ENCODE results near the gene DKKL1.
"Not testable (repeated sequence)": the region's sequence is repeated elsewhere in the genome, so short reads cannot be mapped to it uniquely, and the experiment has no call there.

The DKKL1 gene

DNA sequence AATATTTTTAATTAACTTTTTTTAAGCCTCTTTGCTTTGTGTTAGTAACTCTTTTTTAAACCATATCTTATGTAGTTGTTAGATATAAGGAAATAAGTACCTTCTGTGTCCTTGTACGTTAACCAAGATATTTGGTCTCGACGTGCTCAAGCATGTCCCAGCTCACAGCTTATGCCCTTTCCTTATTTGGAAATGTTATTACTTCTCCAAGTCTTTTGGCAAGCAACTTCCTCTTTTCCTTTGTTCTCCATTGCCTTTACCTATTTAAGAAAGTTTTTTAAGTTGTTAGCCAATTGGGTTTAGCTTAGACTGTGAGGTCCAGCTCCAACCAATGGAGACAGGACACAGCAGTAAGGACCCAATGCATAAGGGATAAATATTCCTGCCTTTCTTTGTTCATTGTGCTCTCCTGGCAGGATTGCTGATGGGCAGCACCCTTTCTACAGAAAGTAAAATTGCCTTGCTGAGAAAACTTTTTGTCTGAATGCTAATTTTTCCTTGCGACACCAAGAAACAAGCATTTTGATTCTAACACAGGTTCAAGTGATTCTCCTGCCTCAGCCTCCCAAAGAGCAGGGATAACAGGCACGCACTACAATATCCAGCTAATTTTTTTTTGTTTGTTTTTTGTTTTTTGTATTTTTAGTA is 5.2 kb downstream of the DKKL1 start:
- TF ChIP-seq ZNF274 (IDR thresholded peaks at IDR 0.05; ENCODE audit: low read depth, low read length): no peak
- TF ChIP-seq YY1 (IDR thresholded peaks at IDR 0.05; ENCODE audit: insufficient read depth, insufficient read length): no peak
- no peak for TF ChIP-seq SUZ12 (IDR thresholded peaks at IDR 0.05; ENCODE audit: extremely low read depth, insufficient read depth, insufficient read length)
- no peaks in the 10 kb centered on the region for H3K27me3 ChIP-seq (ENCODE audit: insufficient read depth, insufficient read length)
- peaks cover 4% of the 10 kb centered on the region for H3K4me1 ChIP-seq (ENCODE audit: insufficient read depth, insufficient read length)
- no peak overlapping the region for H3K9ac ChIP-seq (ENCODE audit: insufficient read length, low read depth)
- peaks cover 30% of the 10 kb centered on the region for H3K9me3 ChIP-seq (ENCODE audit: insufficient read depth, low read length)
- H3K36me3 ChIP-seq (ENCODE audit: insufficient read depth, insufficient read length, low read length): no peaks in the 10 kb centered on the region
- DNase-seq (ENCODE audit: low read depth, low spot score): no peak
- no peak overlapping the region for H3K4me3 ChIP-seq (ENCODE audit: insufficient read length, low read depth)

GRCh38 chr19:49371184-49371583 is 7.5 kb downstream of the DKKL1 start:
- H3K9me3 ChIP-seq (ENCODE audit: insufficient read depth, low read length): peaks cover 30% of the 10 kb centered on the region
- no peak overlapping the region for H3K4me3 ChIP-seq (ENCODE audit: insufficient read length, low read depth)
- H3K27me3 ChIP-seq (ENCODE audit: insufficient read depth, insufficient read length): no peaks in the 10 kb centered on the region
- H3K4me1 ChIP-seq (ENCODE audit: insufficient read depth, insufficient read length): no peaks in the 10 kb centered on the region
- no peak overlapping the region for H3K9ac ChIP-seq (ENCODE audit: insufficient read length, low read depth)
- TF ChIP-seq ZNF274 (IDR thresholded peaks at IDR 0.05; ENCODE audit: low read depth, low read length) (no peak), YY1 (IDR thresholded peaks at IDR 0.05; ENCODE audit: insufficient read depth, insufficient read length) (no peak), SUZ12 (IDR thresholded peaks at IDR 0.05; ENCODE audit: extremely low read depth, insufficient read depth, insufficient read length) (no peak)
- DNase-seq (ENCODE audit: low read depth, low spot score): no peak
- H3K36me3 ChIP-seq (ENCODE audit: insufficient read depth, insufficient read length, low read length): no peaks in the 10 kb centered on the region

DNA sequence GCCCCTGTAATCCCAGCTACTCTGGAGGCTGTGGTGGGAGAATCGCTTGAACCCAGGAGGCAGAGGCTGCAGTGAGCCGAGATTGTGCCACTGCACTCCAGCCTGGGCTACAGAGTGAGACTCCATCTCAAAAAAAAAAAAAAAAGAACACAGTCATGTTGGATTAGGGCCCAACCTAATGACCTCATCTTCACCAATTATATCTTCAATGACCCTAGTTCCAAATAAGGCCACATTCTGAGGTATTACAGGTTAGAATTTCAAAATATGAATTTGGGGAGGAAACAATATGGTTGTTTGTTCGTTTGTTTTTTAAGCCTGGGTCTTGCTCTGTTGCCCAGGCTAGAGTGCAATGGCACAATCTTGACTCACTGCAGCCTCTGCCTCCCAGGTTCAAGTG is 9.5 kb downstream of the DKKL1 start:
- not testable (repeated sequence) for H3K4me3 ChIP-seq (ENCODE audit: insufficient read length, low read depth); H3K9ac ChIP-seq (ENCODE audit: insufficient read length, low read depth); H3K27me3 ChIP-seq (ENCODE audit: insufficient read depth, insufficient read length); DNase-seq (ENCODE audit: low read depth, low spot score); H3K36me3 ChIP-seq (ENCODE audit: insufficient read depth, insufficient read length, low read length); H3K4me1 ChIP-seq (ENCODE audit: insufficient read depth, insufficient read length)
- peaks cover 24% of the 10 kb centered on the region for H3K9me3 ChIP-seq (ENCODE audit: insufficient read depth, low read length)

- Histone ChIP-seq H3K4me3 (ENCODE audit: insufficient read length, low read depth) (no peak overlapping the region), H3K4me1 (ENCODE audit: insufficient read depth, insufficient read length) (no peaks in the 10 kb centered on the region), H3K9ac (ENCODE audit: insufficient read length, low read depth) (no peak overlapping the region), H3K27me3 (ENCODE audit: insufficient read depth, insufficient read length) (no peaks in the 10 kb centered on the region), H3K36me3 (ENCODE audit: insufficient read depth, insufficient read length, low read length) (no peaks in the 10 kb centered on the region), H3K9me3 (ENCODE audit: insufficient read depth, low read length) (peaks cover 7% of the 10 kb centered on the region; the same call in 1 of the 2 replicates)
- no peak for DNase-seq (ENCODE audit: low read depth, low spot score)
- no peak for TF ChIP-seq YY1 (IDR thresholded peaks at IDR 0.05; ENCODE audit: insufficient read depth, insufficient read length)
- no peak for TF ChIP-seq SUZ12 (IDR thresholded peaks at IDR 0.05; ENCODE audit: extremely low read depth, insufficient read depth, insufficient read length)
- no peak for TF ChIP-seq ZNF274 (IDR thresholded peaks at IDR 0.05; ENCODE audit: low read depth, low read length)
Observed at GRCh38 chr19:49374665-49375434, 11.2 kb downstream of the DKKL1 start.

DNA sequence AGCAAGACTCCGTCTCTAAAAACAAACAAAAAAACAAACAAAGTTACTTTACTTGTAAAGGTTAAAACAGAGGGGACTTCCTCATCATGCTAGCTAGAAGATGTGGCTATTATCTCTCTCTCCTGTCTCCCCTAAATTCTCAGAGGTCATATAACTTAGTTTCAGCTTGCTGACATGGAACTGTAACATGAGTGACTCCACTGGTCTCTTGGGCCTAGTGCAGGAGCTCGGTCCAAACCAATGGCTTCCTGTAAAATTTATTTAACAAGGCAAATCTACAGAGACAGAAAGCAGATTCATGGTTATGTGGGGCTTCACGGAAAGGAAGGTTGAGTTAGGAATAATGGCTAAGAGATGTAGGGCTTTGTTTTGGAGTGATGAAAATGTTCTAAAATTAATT is 14.8 kb downstream of the DKKL1 start:
- H3K36me3 ChIP-seq (ENCODE audit: insufficient read depth, insufficient read length, low read length): no peaks in the 10 kb centered on the region
- DNase-seq (ENCODE audit: low read depth, low spot score): no peak
- no peak overlapping the region for H3K4me3 ChIP-seq (ENCODE audit: insufficient read length, low read depth)
- no peaks in the 10 kb centered on the region for H3K4me1 ChIP-seq (ENCODE audit: insufficient read depth, insufficient read length)
- H3K9me3 ChIP-seq (ENCODE audit: insufficient read depth, low read length): peaks cover 11% of the 10 kb centered on the region
- H3K9ac ChIP-seq (ENCODE audit: insufficient read length, low read depth): no peak overlapping the region
- H3K27me3 ChIP-seq (ENCODE audit: insufficient read depth, insufficient read length): no peaks in the 10 kb centered on the region
- TF ChIP-seq SUZ12 (IDR thresholded peaks at IDR 0.05; ENCODE audit: extremely low read depth, insufficient read depth, insufficient read length) (no peak), YY1 (IDR thresholded peaks at IDR 0.05; ENCODE audit: insufficient read depth, insufficient read length) (no peak), ZNF274 (IDR thresholded peaks at IDR 0.05; ENCODE audit: low read depth, low read length) (no peak)

DNA sequence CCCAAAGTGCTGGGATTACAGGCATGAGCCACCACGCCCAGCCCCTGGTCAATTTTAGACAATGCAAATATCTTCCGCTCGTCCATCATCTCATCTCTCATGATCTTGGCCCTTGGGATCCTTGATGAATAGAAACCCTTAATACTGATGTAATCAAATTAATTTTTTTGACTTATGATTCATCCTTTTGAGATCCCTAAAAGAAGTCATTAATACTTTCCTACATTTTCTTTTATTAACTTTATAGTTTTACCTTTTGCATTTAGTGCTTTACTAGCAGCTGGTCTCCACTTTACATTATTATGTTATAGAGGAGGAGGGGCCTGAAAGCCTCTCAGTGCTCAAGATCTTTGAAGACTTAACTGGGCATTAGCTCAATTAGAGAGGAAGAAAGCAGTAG is 16.7 kb downstream of the DKKL1 start:
- no peaks in the 10 kb centered on the region for H3K4me1 ChIP-seq (ENCODE audit: insufficient read depth, insufficient read length)
- TF ChIP-seq YY1 (IDR thresholded peaks at IDR 0.05; ENCODE audit: insufficient read depth, insufficient read length): no peak
- TF ChIP-seq ZNF274 (IDR thresholded peaks at IDR 0.05; ENCODE audit: low read depth, low read length): no peak
- no peak for TF ChIP-seq SUZ12 (IDR thresholded peaks at IDR 0.05; ENCODE audit: extremely low read depth, insufficient read depth, insufficient read length)
- no peaks in the 10 kb centered on the region for H3K27me3 ChIP-seq (ENCODE audit: insufficient read depth, insufficient read length)
- H3K9me3 ChIP-seq (ENCODE audit: insufficient read depth, low read length): peaks cover 11% of the 10 kb centered on the region
- no peak for DNase-seq (ENCODE audit: low read depth, low spot score)
- no peak overlapping the region for H3K9ac ChIP-seq (ENCODE audit: insufficient read length, low read depth)
- H3K36me3 ChIP-seq (ENCODE audit: insufficient read depth, insufficient read length, low read length): no peaks in the 10 kb centered on the region
- no peak overlapping the region for H3K4me3 ChIP-seq (ENCODE audit: insufficient read length, low read depth)

DNA sequence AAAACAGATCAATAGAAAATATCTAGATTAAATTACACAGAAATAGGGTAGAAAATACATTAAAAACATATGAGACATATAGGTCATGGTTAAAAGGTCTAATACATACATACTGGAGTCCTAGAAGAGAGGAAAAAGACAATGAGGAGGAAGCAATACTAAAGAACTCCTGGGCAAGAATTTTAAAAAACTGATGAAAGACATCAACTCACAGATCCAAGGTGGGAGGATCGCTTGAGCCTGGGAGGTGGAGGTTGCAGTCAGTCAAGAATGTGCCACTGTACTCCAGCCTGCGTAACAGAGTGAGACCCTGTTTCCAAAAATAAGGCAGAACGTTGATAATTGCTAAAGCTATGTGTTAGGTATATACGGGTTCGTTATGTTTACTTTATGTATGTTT is 19.0 kb downstream of the DKKL1 start:
- H3K4me1 ChIP-seq (ENCODE audit: insufficient read depth, insufficient read length): no peaks in the 10 kb centered on the region

More for the DNA sequence above, 19.0 kb downstream of the DKKL1 start:
- no peak for DNase-seq (ENCODE audit: low read depth, low spot score)
- no peaks in the 10 kb centered on the region for H3K27me3 ChIP-seq (ENCODE audit: insufficient read depth, insufficient read length)
- H3K9me3 ChIP-seq (ENCODE audit: insufficient read depth, low read length): peaks cover 11% of the 10 kb centered on the region
- no peaks in the 10 kb centered on the region for H3K36me3 ChIP-seq (ENCODE audit: insufficient read depth, insufficient read length, low read length)
- H3K9ac ChIP-seq (ENCODE audit: insufficient read length, low read depth): no peak overlapping the region
- TF ChIP-seq ZNF274 (IDR thresholded peaks at IDR 0.05; ENCODE audit: low read depth, low read length) (no peak), SUZ12 (IDR thresholded peaks at IDR 0.05; ENCODE audit: extremely low read depth, insufficient read depth, insufficient read length) (no peak), YY1 (IDR thresholded peaks at IDR 0.05; ENCODE audit: insufficient read depth, insufficient read length) (no peak)
- H3K4me3 ChIP-seq (ENCODE audit: insufficient read length, low read depth): no peak overlapping the region
